Bronchial epithelial cell (primary cell): Measurements from ENCODE around the gene SHC4. TPM values are rescaled to one million over a fixed set of nuclear protein-coding genes. Genes with fewer than 3 reads are reported as not detected.

ENCODE experiments used
- DNase-seq: peaks from one replicate; pipeline ENCODE4 v3.0.0-alpha.2; 2010; ENCODE audit warnings: low read depth
- FAIRE-seq: peaks from 2 replicates; lab custom pipeline; 2011; peaks lifted over from hg19 to GRCh38; lab: Jason Lieb, UNC
- H3K27me3 ChIP-seq: 2 replicates; pipeline ENCODE4 v1.5.1; 2011; ENCODE audit warnings: low read length; ENCODE audit not compliant: control insufficient read depth, insufficient read depth
- H3K36me3 ChIP-seq: 2 replicates; pipeline ENCODE4 v1.5.1; 2011; ENCODE audit warnings: low read length; ENCODE audit not compliant: control insufficient read depth, insufficient read depth
- H3K4me3 ChIP-seq: 2 replicates; pipeline ENCODE4 v1.5.1; 2011; ENCODE audit warnings: mild to moderate bottlenecking, low read depth, low read length, control low read depth
- total RNA-seq: library from RNA; depleted of rRNA; stranded (reverse); fragments of >200 nt; gene quantifications from 2 replicates; pipeline ENCODE4 v1.2.1, GENCODE V29; 2014
- TF ChIP-seq, protein P1 (sequence below): IDR thresholded peaks from 2 replicates; pipeline ENCODE4 v1.5.1; 2011; ENCODE audit warnings: mild to moderate bottlenecking, moderate library complexity, low read length, control low read depth, inconsistent platforms; ENCODE audit not compliant: insufficient read depth, severe bottlenecking

SHC4 gene
- total RNA-seq, 1 donor from 2014 or later, result under 0.01 TPM

DNA sequence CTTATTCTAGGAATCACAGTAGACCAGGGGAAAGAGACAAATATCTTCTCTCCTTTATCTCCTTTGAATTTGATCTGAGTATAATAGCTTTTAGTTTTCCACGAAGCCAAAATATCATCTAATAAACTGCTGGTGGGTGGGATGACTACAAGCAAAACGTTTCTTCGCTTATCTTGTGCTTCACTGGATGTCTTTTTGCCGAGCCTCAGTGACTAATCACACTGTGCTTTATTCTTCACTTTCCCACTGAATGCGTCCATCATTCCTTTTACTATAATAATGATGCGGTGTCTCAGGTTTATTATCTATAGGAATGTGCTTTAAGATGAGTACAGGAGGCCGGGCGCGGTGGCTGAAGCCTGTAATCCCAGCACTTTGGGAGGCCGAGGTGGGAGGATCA is 185.4 kb downstream of the SHC4 start:
- peaks cover 1% of the 10 kb centered on the region for H3K36me3 ChIP-seq
- H3K4me3 ChIP-seq, result no peak overlapping the region
- FAIRE-seq (no peak), DNase-seq (no peak)
- no peaks in the 10 kb centered on the region for H3K27me3 ChIP-seq
- TF ChIP-seq, protein P1, sequence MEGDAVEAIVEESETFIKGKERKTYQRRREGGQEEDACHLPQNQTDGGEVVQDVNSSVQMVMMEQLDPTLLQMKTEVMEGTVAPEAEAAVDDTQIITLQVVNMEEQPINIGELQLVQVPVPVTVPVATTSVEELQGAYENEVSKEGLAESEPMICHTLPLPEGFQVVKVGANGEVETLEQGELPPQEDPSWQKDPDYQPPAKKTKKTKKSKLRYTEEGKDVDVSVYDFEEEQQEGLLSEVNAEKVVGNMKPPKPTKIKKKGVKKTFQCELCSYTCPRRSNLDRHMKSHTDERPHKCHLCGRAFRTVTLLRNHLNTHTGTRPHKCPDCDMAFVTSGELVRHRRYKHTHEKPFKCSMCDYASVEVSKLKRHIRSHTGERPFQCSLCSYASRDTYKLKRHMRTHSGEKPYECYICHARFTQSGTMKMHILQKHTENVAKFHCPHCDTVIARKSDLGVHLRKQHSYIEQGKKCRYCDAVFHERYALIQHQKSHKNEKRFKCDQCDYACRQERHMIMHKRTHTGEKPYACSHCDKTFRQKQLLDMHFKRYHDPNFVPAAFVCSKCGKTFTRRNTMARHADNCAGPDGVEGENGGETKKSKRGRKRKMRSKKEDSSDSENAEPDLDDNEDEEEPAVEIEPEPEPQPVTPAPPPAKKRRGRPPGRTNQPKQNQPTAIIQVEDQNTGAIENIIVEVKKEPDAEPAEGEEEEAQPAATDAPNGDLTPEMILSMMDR, result no peak

DNA sequence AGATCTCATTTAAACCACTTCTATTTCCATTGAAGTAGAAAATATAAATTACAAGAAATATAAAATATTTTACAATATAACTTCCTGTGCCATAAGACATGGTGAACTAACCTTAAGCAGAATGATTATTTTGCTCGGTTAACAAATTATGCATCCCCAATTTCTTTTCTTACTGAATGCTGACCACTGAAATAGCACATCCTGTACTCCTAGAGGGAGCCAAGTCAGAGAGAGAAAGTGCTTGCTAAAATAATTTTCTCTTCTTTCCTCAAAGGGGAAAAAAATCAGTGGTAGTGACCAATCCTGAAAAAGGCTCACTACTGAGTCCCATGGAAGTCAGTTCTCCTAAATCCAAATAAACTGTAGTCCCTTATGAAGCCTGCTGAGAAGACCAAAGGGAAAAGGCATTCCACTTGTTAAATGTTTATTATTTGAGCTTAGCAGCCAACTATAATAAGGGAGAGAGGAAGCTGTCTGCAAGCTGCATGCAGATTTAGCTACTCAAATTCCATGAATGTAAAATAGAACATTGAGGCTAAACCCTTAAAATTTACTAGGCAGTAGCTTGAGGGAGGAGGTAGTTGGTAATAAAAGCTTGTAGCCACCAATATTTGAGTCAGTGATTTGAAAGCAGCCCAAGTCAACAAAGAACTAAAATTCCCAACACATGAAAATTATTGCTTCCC is 185.9 kb downstream of the SHC4 start:
- FAIRE-seq (no peak), DNase-seq (no peak)

DNA sequence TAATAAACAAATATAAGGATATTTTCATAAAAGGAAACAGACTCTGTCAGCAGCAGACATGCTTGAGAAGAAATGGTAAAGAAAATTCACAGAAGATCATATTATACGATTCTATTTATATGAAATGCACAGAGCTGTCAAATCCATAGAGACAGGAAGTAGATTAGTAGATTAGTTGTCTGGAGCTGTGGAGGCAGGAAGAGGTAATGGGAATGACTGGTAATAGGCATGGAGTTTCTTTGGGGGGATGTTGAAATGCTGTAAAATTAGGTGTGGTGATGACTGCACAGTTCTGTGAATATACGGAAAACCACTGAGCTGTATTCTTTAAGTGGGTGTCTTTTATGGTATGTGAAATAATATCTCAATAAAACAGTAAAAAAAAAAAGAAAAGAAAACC is 188.2 kb downstream of the SHC4 start:
- TF ChIP-seq, protein P1, result no peak
- no peaks in the 10 kb centered on the region for H3K27me3 ChIP-seq
- FAIRE-seq, result no peak
- peak; percentile 17 for DNase-seq
- H3K4me3 ChIP-seq, result no peak overlapping the region
- peaks cover 1% of the 10 kb centered on the region for H3K36me3 ChIP-seq

More for the DNA sequence above, 185.9 kb downstream of the SHC4 start:
- TF ChIP-seq, protein P1, result no peak
- H3K36me3 ChIP-seq, result peaks cover 1% of the 10 kb centered on the region
- H3K27me3 ChIP-seq, result no peaks in the 10 kb centered on the region
- no peak overlapping the region for H3K4me3 ChIP-seq

DNA sequence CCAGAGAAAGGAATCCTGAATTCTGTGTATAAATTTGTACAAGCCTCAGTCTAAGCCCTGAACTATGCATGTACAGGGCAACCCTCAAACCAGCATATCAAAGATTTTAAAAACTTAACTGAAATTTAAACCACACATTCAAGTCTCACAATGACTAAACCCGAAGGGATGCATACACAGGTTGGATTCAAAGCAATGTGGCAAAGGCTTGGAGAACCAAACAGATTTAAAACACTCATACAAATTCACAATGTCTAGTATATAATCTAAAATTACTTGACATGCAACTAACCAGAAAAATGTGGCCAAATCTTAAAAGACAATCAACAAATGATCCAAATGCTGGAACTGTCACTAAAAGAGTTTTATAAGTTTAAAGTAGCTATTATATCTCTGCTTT is 189.2 kb downstream of the SHC4 start:
- H3K4me3 ChIP-seq, result no peak overlapping the region

More for the DNA sequence above, 189.2 kb downstream of the SHC4 start:
- no peak for FAIRE-seq
- Histone ChIP-seq H3K27me3 (no peaks in the 10 kb centered on the region), H3K36me3 (no peaks in the 10 kb centered on the region)
- no peak for DNase-seq
- TF ChIP-seq, protein P1, result no peak

Other genes with a start within 250 kb of the SHC4 start
- gene CEP152, start 152.8 kb downstream of the SHC4 start, total RNA-seq, result 4.5 and 10.1 TPM in 2 replicates
- 80.8 and 233 TPM in 2 replicates for gene EID1, start 85.8 kb downstream of the SHC4 start, total RNA-seq
- 9.0 and 13.8 TPM in 2 replicates for gene SECISBP2L, start 82.5 kb upstream of the SHC4 start, total RNA-seq
- 32.9 and 34.2 TPM in 2 replicates for gene COPS2, start 191.7 kb upstream of the SHC4 start, total RNA-seq
- gene GALK2, start 206.3 kb upstream of the SHC4 start, total RNA-seq, result 51.2 and 67.9 TPM in 2 replicates